Measurements from ENCODE around the gene WASHC3.
"Not testable (repeated sequence)": the region's sequence is repeated elsewhere in the genome, so short reads cannot be mapped to it uniquely, and the experiment has no call there.

The WASHC3 gene

DNA sequence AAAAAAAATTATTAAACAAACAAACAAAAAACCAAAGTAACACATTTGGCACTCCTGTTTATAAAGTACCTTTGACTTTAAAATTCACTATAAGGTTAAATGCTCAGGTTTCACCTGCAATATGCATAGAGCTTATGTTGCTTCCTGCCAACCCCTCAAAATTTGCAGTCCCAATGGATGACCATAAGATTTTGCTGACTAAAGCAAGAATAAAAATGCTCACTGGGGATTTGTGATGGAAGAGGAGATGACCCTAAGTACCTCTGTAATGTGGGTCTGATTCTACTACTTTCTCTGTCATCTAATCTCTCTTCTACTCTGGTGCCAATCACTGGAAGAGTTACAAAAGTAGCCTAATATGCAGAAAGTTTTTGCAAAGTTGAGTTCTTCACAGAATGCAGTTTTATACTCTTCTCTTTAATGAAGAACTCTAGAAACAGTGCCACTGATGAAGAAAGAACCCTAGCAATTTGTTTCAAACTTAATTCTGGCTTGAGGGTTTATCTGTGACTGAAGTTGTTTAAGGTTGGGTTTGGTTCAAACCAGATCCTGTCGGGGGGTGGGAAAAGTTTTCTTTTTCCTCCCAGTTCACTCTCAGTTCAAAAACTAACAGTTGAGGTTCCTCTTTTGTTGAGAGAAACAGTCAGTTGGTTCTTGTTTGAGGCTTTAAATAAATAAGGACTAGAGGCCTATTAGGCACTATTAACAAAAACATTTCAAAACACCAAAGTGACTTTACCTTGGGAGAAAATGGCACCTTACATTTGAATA is 10.9 kb downstream of the WASHC3 start:
- no peak for FAIRE-seq

DNA sequence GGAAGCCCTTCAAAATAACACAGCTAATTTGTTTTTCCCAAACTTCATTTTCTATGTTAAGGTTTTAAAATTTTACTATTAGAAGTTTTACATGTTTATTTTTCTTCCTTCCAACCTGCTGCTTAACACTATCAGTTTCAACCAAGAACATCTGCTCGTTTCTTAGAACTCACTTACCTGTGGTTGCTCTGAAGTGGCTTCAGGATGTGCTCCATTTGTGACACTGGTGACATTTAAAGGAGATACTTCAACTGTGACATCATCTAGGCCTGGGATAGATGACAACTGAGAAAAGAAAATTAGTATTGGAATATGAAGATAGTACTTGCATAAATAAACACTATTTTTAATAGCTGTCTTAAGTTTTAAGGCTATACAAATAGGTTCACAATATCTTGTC is 17.9 kb downstream of the WASHC3 start:
- FAIRE-seq = no peak

DNA sequence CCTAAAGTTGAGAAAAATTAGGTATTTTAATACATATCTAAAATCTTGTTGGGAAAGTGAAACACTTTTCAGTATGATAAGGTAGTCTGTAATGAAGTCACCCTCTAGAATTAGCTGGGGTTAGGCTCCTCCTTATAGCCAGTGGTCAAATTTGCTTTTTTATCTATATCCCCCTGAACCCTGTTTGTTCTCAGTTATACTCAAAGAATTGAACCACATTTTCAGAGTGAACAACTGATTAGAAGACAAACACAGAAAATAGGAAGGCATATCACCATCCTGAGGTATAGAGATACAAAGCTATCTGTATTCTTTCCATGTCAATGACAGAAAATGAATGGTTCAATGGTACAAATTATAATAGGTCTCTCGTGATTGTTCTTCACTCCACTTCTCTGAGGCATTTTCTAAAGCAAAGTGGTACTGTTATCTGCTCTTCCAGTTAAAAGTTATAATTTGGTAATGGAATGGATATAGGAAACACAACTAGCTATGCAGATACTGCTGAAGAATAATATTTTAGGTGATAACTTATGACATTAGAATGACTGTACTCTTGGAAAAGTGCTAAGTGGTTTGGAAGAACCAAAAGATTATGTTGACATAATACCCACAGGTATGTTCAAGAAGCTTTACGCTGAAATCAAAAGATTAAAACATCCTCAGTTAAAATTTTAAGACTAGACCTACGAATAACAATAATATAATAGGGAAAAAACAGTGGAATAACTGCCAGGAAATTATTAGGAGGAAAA is 27.6 kb downstream of the WASHC3 start:
- FAIRE-seq = no peak

DNA sequence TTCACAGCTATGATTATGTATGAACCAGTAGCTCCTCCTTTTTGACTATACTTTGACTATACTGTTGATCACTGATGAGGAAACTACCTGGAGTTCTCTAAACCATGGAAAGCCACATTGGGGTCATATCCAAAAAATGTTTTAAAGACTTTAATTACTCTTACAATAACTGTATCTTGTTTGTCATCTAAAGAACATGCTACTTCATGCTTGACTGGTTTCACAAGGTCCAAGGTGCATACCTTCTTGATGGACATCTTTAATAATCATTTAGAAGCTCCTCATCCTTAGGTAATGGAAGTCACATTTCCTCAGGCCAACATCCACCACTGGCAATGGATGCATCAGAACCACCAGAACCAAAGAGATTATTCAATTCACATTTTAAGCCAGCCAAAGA is 29.9 kb downstream of the WASHC3 start:
- no peak for FAIRE-seq

DNA sequence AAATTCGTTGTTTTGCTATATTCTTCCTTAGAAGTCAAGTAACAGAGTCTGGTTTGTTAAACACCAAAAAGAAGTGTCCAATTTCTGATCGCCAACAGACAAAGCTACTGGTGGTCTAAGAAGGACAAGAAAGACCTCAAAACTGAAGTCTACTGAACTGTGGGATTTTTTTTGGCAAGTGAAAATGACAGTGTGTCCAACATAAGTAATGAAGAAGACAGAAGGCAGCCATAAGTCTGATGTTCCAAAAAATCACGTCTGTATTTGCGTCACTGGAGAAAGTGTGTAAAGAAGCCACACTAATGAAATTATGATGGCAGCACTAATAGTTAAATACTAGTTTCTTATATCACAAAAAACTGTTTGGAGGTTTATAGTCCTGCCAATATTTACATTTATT is 32.6 kb downstream of the WASHC3 start:
- no peak for FAIRE-seq

DNA sequence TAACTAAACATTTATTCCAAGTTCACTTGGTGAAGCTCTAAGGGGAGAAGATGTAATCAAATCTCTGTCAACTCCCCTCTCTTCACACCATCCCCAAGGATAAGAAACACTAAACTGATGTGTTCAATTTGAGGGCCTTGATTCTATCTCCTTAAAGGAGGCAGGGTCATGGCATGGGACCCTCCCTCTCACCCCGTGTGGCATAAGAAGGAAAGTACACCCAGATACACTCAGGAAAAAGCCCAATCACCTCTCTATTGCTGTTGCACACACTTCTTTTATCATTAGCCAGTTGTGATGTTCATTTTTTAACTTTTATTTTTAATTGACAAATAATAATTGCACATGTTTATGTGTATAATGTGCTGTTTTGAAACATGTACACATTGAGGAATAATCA is 35.1 kb downstream of the WASHC3 start:
- FAIRE-seq = no peak

DNA sequence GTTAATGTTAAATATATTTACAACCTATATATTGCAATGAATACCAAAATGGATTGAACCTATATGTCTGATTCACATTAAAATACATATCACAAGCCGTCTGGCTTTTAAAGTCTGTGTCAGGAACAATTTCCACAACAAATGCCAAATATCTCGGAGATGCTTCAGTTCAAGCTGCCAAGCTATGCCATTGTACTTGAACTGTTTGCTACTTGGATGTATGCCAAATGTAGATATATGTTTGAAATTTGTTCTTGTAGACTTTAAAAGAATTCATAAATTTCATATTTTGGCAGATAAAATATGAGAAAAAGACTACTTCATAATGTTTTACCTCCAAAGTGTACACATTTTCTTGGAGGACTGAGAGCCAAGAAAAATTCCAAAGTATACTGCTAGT is 37.0 kb downstream of the WASHC3 start:
- FAIRE-seq = no peak

DNA sequence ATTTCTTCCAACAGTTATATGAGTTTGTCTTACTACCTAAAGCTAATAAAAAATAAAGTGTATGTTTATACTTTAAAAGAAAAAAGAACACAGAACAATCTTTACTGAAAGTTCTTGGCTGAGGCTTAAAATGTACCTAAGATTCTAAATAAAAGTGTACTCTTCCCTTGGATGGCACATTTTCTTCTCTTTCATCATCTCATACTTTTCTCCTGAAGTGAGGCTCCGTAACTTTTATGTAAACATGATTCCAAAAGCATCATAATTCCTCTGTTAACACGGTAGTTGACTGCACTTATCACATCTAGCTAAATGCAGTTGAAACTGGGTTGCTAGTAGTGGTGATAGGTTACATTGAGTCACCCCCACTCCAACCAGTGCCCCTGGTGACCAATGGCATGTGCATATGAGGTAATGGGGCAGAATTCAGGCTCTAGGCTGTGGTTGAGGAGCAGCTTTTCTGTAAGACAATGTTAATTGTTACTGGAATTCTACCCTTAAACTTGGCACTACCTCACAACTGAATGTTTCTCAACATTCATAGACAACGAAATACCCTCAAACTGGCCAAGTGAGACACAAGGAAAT is 38.4 kb downstream of the WASHC3 start:
- FAIRE-seq = no peak

DNA sequence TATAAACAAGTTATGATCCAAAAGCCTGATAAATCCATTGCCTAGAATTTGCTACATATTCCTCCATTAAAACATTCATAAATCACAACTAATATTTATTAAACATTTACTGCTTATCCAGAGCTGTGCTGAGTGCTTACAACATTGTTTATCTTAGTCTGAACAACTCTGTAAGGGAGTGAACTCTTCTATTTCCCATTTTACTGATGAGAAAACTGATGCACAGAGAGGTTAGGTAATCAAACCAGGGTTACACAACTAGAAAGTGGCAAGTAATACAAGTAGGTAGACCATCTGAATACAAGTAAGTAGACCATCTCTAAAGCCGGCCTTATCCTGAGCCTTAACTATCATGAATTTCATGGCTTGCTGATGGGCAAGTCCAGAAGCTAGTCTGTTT is 39.5 kb downstream of the WASHC3 start:
- no peak for FAIRE-seq

DNA sequence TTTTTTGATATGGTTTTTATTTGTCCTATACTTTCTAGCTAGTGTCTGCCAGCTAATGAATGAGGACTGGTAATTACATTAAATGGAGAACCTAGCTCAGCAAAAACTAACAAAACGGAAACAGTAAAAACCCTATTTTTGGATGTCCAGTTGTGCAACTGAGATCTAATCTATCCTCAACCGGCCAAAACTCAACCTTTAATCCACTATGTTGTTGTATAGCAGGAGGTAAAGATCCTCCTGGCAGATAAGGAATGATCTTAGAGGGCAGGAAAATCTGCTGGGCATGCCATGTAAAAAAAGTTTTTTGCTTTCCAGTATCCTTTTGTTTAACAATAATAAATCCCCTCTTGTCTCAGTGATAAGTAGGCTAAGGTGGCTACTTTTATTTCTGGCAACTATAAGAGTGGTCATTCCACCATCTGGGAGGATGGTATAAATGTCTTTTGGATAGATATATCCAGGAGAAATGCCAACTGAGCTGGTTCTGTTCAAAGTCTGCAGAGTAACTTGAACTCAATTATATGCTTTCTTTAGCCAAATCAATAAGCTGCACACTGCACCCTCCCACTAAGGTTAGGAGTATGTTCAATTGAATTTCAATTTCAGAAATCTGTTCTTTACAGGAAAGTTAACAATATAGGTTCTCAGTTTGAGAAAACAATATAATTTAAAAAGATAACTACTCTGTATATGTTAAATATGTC is 40.1 kb downstream of the WASHC3 start:
- no peak for FAIRE-seq

DNA sequence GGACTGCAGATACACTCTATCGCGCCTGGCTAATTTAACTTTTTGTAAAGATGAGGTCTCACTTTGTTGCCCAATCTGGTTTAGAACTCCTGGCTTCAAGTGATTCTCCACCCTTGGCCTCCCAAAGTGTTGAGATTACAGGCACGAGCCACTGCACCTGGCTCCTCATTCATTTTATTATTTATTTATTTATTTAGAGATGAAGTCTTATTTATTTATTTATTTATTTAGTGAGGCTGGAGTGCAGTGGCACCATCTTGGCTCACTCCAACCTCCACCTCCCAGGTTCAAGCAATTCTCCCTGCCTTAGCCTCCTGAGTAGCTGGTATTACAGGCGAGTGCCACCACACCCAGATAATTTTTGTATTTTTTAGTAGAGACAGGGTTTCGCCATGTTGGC is 43.2 kb downstream of the WASHC3 start:
- not testable (repeated sequence) for FAIRE-seq

DNA sequence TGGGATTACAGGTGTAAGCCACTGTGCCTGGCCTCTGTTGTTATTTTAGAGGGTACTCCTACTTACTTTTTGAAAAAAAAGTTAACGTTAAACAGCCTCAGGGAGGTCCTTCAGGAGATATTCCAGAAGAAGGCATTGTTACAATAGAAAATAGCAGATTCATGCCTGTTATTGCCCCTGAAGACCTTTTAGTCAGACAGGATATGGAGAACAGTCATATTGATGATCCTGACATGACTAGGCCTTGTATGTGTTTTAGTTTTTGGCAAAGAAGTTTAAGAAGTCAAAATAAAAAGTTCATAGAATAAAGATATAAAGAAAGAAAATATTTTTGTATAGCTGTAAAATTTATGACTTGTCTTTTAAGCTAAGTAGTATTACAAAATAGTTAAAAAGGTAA is 45.3 kb downstream of the WASHC3 start:
- peak; percentile 21 for FAIRE-seq

DNA sequence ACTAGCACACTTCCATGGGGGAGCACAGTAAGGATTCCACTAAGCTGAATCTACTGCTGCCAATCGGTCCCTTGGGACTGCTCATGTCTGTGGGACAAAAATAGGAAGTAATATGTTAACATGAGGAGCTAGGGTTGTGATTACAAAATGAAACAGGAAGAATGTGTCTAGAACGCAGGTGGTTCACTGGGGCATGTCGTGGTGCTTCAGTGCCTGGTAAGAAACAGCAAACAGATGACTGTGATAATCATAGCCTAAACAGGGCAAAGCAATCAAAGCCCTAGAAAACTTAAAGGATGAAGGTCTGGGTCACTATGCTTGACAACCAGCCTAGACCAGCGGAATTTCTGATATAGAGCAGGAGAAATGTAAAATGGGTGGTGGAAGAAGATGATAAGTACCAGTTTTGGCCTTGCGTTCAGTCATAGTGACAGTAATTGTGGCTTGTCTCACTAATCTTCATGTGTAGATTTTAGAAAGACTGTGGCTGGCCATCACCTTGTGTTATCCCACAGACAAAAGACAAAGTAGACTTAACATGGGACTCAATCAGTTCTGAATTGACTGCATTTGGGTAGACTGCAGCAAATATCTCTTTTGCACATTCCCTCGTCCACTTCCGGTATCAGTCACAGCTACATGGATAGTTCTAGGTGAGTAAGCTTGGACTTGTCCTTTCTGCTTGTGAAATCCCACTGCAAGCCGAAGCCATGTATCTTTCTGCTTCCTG is 51.4 kb downstream of the WASHC3 start:
- no peak for FAIRE-seq

DNA sequence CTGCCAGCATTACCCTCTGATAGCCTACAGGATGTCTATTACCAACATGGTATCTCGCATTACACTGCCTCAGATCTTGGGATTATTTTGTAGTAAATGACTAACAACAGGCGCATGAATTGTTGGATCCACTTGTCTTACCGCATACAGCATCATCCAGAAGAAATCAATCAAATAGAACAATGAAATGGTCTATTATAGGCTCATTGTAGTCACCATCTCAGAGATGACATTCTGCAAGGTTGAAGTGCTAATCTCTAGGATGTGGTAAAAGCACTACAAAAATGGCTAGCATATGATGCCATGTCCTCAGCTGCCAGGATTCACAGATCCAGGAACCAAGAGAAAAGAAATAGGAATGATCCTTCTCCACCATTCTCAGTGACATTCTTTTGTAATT is 52.0 kb downstream of the WASHC3 start:
- FAIRE-seq = no peak

DNA sequence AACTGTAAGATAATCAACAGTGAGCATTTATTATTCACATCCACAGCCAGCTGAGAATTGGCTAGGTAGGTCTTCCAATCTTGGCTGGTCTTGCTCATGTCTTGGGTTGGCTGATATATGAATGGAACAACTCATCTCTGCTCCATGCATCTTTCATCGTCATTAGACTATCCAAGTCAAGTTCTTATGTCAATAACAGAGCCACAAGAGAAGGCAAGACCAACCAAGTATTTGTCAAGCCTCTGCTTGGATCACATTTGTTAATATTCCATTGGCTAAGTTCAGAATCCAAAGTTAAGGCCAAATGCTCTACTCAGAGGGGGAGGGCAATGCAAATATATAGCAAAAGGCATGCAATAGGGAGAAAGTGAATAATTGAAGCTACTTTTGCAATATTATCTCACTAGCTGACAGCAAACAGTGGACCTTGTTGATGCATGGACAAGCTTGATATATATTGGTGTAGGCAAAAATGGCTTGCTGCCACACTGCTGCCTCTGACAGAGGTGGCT is 53.1 kb downstream of the WASHC3 start:
- no peak for FAIRE-seq

DNA sequence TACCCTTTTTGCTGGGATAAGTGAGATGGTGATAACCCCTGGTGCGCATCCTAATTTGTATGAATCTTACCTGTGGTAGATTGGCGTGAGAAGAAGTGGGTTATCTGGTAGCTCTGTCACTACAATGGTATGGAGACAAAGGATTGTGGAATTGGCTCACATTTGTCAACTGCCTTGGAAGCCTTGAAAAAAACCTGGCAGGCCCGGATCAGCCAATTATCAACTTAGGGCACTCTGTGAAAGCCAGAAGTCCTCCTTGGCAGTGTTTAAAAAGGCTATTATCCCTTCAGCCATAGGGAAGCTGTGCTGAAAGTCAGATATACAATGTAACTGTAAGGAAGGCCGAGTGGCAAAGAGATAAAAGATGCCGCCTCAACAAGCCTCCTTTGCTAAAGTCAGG is 56.5 kb downstream of the WASHC3 start:
- no peak for FAIRE-seq

DNA sequence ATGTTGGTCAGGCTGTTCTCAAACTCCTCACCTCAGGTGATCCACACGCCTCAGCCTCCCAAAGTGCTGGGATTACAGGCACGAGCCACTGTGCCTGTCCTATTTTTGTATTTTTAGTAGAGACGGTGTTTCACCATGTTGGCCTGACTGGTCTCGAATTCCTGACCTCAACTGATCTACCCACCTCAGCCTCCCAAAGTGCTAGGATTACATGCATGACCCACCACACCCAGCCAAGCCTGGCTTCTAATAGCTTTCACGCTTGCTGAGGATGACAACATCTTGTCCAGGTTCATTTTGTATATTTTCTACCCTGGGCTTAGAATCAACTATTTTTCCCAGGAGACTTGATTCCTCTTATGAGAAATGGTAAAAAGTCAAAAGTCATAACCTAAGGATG is 64.7 kb downstream of the WASHC3 start:
- no peak for FAIRE-seq

DNA sequence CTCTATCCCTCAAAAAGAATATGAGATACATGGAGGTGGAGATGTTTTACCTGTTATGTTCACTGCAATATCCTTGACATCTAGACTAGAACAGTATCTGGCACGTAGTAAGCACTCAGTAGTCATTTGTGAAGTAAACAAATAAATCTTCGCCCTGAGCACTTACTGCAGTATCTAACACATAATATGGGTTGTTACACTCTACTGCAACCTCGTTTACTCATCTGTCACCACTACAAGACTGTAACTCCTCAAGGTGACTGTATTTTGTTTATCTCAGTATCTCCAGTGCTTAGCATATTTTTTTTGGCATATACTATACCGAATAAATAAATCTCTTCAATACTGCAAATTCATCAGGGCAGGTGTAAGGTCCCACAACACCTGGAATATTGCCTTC is 66.1 kb downstream of the WASHC3 start:
- no peak for FAIRE-seq

DNA sequence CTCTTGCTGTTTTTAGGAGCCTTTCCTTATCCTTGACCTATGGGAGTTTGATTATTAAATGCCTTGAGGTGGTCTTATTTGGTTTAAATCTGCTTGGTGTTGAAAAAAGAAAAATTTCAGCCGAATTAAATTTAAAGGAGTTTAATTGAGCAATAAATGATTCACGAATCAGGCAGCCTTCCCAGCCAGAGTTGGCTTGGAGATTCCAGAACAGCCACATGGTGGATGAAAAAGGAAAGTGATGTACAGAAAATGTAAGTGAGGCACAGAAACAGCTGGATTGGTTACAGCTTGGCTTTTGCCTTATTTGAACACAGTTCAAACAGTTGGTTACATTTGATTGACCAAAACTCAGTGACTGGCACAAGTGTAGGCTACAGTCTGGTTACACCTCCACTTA is 69.7 kb downstream of the WASHC3 start:
- FAIRE-seq = no peak

DNA sequence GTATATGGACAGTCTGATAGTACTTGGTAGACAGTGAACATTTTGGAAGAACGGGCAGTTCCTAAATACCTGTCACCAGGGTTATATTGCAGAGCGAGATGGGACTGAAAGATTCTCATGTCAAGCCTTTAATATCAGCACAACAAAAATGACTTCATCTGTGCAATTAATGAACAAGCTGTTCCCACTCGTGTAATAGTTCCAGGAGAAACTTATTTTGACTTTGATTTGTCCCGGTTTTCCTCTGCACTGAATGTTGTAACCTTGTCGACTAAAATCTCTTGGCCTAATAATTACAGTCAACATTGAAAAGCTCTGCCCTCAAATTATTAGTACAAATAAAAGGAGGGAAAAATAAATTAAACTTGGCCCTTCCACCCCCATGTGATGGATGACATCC is 79.5 kb downstream of the WASHC3 start:
- FAIRE-seq = no peak

DNA sequence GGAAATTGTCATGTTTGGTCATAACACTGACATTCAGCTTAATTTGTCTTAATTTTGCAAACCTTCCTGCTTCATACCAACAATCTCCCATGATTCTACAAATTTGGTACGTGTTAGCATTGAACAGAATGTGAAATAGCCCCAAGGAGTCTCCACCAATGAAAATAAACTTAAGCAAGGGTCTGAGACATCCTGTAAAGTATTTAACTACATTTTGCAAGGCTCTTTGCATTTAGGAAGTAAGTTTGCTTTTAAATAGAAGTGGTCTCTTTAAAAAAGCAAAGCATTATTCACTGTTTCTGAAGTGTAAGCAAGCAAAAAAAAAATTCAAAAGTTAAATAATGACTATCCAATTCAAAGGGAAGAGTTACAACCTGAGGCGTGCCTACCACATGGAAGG is 79.9 kb downstream of the WASHC3 start:
- FAIRE-seq = no peak

DNA sequence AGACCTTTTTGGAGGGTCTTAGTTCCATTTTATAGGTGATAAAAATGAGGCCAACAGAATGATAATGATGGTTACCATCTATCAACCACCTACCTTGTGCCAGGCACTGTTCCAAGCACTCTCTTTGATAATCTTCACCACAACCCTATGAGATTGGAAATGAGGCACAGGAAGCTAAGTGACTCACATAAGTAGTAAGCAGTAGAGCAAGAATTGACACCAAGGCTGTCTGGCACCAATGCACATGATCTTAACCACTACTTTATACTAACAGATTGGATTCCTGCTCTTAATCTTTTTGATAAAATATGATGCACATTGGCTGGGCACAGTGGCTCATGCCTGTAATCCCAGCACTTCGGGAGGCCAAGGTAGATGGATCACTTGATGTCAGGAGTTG is 93.0 kb downstream of the WASHC3 start:
- no peak for FAIRE-seq

DNA sequence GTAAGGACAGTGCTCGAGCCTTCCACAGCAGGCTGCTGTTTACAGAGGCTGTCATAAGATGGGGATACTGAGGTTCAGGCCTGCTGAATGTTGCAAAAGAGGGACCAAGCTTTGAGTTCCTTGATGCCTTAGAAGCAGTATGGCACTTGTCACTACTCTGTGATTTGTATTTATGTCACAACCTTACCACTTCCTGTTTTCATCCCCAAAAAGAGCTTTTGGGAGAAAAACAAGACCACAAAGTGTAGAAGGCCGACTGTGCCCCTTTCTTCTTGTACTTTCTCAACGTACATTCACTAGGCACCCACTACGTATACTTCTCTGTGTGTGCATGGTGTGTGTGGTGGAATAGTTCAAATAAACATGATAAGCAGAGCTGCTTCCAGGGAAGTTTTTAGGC is 94.3 kb downstream of the WASHC3 start:
- FAIRE-seq = no peak

Measured in endometrium (tissue), 2 donors.